GM23338 (cell line): ENCODE measurements around the gene MGLL. TPM values are rescaled to one million over a fixed set of nuclear protein-coding genes. Genes with fewer than 3 reads are reported as not detected.

ENCODE experiments used
- ATAC-seq: fragments of 200-7000 bp; cut with Tn5 transposase; 3 replicates; pipeline ENCODE4 v1.9.1; 2020
- DNase-seq: peaks from one replicate; pipeline ENCODE4 v3.0.0-alpha.2; 2015; ENCODE audit warnings: low spot score
- H2AFZ ChIP-seq: fragments of 200-600 bp; sonication (generic); 2 replicates; pipeline ENCODE4 v1.8.0; 2016; ENCODE audit warnings: antibody characterized with exemption, mild to moderate bottlenecking, moderate library complexity
- H3F3A ChIP-seq: fragments of 200-600 bp; sonication (generic); replicated peaks from 2 replicates; pipeline ENCODE4 v1.8.0; 2017; ENCODE audit warnings: antibody characterized with exemption, mixed run types, low read depth
- H3K27ac ChIP-seq: fragments of 200-600 bp; sonication (generic); 2 replicates; pipeline ENCODE4 v1.6.1; 2016; ENCODE audit warnings: low read depth
- H3K27me3 ChIP-seq: fragments of 200-600 bp; sonication (generic); 2 replicates; pipeline ENCODE4 v1.8.0; 2016; ENCODE audit warnings: mild to moderate bottlenecking, mixed run types, moderate library complexity; ENCODE audit not compliant: insufficient read depth
- H3K36me3 ChIP-seq: fragments of 200-600 bp; sonication (generic); 2 replicates; pipeline ENCODE4 v1.8.0; 2016; ENCODE audit warnings: mild to moderate bottlenecking; ENCODE audit not compliant: insufficient read depth
- H3K4me1 ChIP-seq: fragments of 200-600 bp; sonication (generic); 2 replicates; pipeline ENCODE4 v1.8.0; 2016; ENCODE audit warnings: mild to moderate bottlenecking, moderate library complexity; ENCODE audit not compliant: insufficient read depth
- H3K4me2 ChIP-seq: fragments of 200-600 bp; sonication (generic); 2 replicates; pipeline ENCODE4 v1.7.1; 2017; ENCODE audit warnings: mixed run types
- H3K4me3 ChIP-seq: fragments of 200-600 bp; sonication (generic); 2 replicates; pipeline ENCODE4 v1.6.1; 2016; ENCODE audit warnings: mixed run types
- H3K79me2 ChIP-seq: fragments of 200-600 bp; sonication (generic); replicated peaks from 2 replicates; pipeline ENCODE4 v1.8.0; 2017; ENCODE audit warnings: mild to moderate bottlenecking; ENCODE audit not compliant: insufficient read depth
- H3K9me2 ChIP-seq: fragments of 200-600 bp; sonication (generic); 2 replicates; pipeline ENCODE4 v1.8.0; 2017; ENCODE audit not compliant: insufficient read depth
- H4K20me1 ChIP-seq: fragments of 200-600 bp; sonication (generic); replicated peaks from 2 replicates; pipeline ENCODE4 v1.8.0; 2017; ENCODE audit warnings: mild to moderate bottlenecking; ENCODE audit not compliant: insufficient read depth
- H3K27ac Mint-ChIP-seq: 2 replicates; pipeline ENCODE4 v1.8.0; 2020; ENCODE audit warnings: inconsistent platforms, mild to moderate bottlenecking, moderate library complexity, mixed read lengths
- H3K27me3 Mint-ChIP-seq: 3 replicates; pipeline ENCODE4 v1.8.0; 2022; ENCODE audit warnings: low read depth, mild to moderate bottlenecking, moderate library complexity, mixed read lengths, inconsistent platforms; ENCODE audit not compliant: insufficient read depth, poor library complexity
- H3K36me3 Mint-ChIP-seq: 3 replicates; pipeline ENCODE4 v1.8.0; 2021; ENCODE audit warnings: low read depth, mild to moderate bottlenecking, inconsistent platforms, moderate library complexity, mixed read lengths
- H3K4me1 Mint-ChIP-seq: 3 replicates; pipeline ENCODE4 v1.8.0; 2020; ENCODE audit warnings: mild to moderate bottlenecking, inconsistent platforms, mixed read lengths
- H3K4me3 Mint-ChIP-seq: 3 replicates; pipeline ENCODE4 v1.8.0; 2021; ENCODE audit warnings: moderate library complexity, mild to moderate bottlenecking, inconsistent platforms, mixed read lengths
- H3K9me3 Mint-ChIP-seq: 3 replicates; pipeline ENCODE4 v1.8.0; 2020; ENCODE audit warnings: moderate library complexity, mild to moderate bottlenecking, inconsistent platforms, mixed read lengths
- CREB1 ChIP-seq: fragments of 250-450 bp; sonication (Bioruptor Pico); IDR thresholded peaks from 2 replicates; pipeline ENCODE4 v1.5.0; 2020; ENCODE audit warnings: low read depth, mild to moderate bottlenecking, moderate library complexity
- CTCF ChIP-seq, 2 experiments: fragments of 200-600 bp in 1 of 2; sonication (generic) in 1 of 2; conservative IDR thresholded peaks; 2 replicates each; pipeline versions ENCODE4 v1.5.1 to v1.6.1; 2016 to 2017; ENCODE audit warnings: antibody characterized with exemption in 2 of 2, low read depth in 2 of 2, mild to moderate bottlenecking in 2 of 2, moderate library complexity in 1 of 2
- ETS1 ChIP-seq: IDR thresholded peaks from 2 replicates; pipeline ENCODE4 v1.6.1; 2016; ENCODE audit warnings: antibody characterized with exemption
- EZH2 ChIP-seq: fragments of 200-600 bp; sonication (generic); IDR thresholded peaks from one replicate; pipeline ENCODE4 v1.8.0; 2017; ENCODE audit warnings: antibody characterized with exemption, mild to moderate bottlenecking, low read depth; ENCODE audit not compliant: unreplicated experiment
- EZH2phosphoT487 ChIP-seq: fragments of 200-600 bp; sonication (generic); IDR thresholded peaks from one replicate; pipeline ENCODE4 v1.8.1; 2018; ENCODE audit warnings: antibody characterized with exemption; ENCODE audit not compliant: unreplicated experiment
- JUNB ChIP-seq: IDR thresholded peaks from one replicate; pipeline ENCODE4 v1.6.1; 2016; ENCODE audit warnings: antibody characterized with exemption; ENCODE audit not compliant: unreplicated experiment
- NANOG ChIP-seq: IDR thresholded peaks from 2 replicates; pipeline ENCODE4 v1.6.1; 2016; ENCODE audit warnings: antibody characterized with exemption, borderline replicate concordance
- POLR2AphosphoS5 ChIP-seq: IDR thresholded peaks from 2 replicates; pipeline ENCODE4 v1.6.1; 2016; ENCODE audit warnings: antibody characterized with exemption, low read depth
- REST ChIP-seq: IDR thresholded peaks from one replicate; pipeline ENCODE4 v1.6.1; 2018; ENCODE audit warnings: antibody characterized with exemption; ENCODE audit not compliant: unreplicated experiment
- STAT1 ChIP-seq: IDR thresholded peaks from one replicate; pipeline ENCODE4 v1.6.1; 2016; ENCODE audit warnings: antibody characterized with exemption; ENCODE audit not compliant: unreplicated experiment
- ZNF114 ChIP-seq: fragments of 250-450 bp; sonication (Bioruptor Pico); IDR thresholded peaks from 2 replicates; pipeline ENCODE4 v1.5.0; 2020; ENCODE audit warnings: mild to moderate bottlenecking, moderate library complexity
- ZNF331 ChIP-seq: fragments of 250-450 bp; sonication (Bioruptor Pico); IDR thresholded peaks from 2 replicates; pipeline ENCODE4 v1.5.0; 2020; ENCODE audit warnings: low read depth, mild to moderate bottlenecking, moderate library complexity
- polyA plus RNA-seq: library from polyadenylated mRNA; unstranded; fragments of >200 nt; fragmentation: Nextera tagmentation; extraction: Ambion mirVana; gene quantifications from 2 replicates; pipeline ENCODE4 v1.2.1, GENCODE V29; 2016
- total RNA-seq: library from RNA; depleted of rRNA; stranded (reverse); fragments of >200 nt; shearing (Covaris generic); gene quantifications from 2 replicates; pipeline ENCODE4 v1.2.3, GENCODE V29; 2014
- TF ChIP-seq, protein P1 (sequence below): fragments of 250-450 bp; sonication (Bioruptor Pico); IDR thresholded peaks from 2 replicates; pipeline ENCODE4 v1.5.0; 2020; ENCODE audit warnings: mild to moderate bottlenecking, moderate library complexity

MGLL gene
- total and polyA plus RNA-seq, 2 experiments from 2014 or later = 0.71 to 0.83 TPM

DNA sequence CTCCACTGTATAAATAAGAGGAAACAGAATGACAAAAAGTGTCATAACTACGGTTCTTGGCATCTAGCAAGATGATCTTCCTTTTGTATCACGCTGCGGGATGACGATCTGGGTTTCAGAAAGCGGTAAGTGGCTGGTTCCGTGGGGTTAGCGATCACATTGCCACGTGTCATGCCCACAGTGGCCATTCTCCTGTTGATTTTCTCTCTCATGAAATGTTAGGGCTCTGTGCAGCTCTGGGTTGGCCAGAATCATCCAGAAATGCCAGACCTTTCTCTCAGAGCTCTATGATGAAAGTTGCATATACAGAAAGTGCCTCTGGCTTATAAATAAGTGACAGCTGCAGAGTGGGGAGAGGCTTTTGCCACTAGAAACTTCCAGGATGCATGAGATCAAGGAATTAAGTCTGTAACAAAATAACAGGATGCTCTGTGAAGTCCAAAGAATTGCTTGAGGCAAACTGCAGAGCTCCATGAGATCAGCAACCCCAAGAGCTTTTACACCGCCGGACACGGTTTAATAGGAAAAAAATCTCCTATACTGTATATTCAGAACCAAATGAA, 78.0 kb downstream of the MGLL start:
- no peaks in the 10 kb centered on the region for H3F3A ChIP-seq
- no peaks in the 10 kb centered on the region for H3K27me3 ChIP-seq
- no peak overlapping the region; the same call in 1 of the 2 replicates for H2AFZ ChIP-seq
- peaks cover 10% of the 10 kb centered on the region for H3K27me3 Mint-ChIP-seq
- H3K9me2 ChIP-seq = no peaks in the 10 kb centered on the region
- no peaks in the 10 kb centered on the region for H3K36me3 ChIP-seq
- TF ChIP-seq JUNB (no peak), POLR2AphosphoS5 (no peak), EZH2 (no peak), STAT1 (no peak), REST (no peak), EZH2phosphoT487 (no peak), ZNF114 (CRISPR knock-in tag) (no peak), CTCF (conservative IDR thresholded peaks at IDR 0.05; ENCODE audit: low read depth in 2 of 2) (no peak), CREB1 (CRISPR knock-in tag) (no peak), ETS1 (no peak), ZNF331 (CRISPR knock-in tag) (no peak), NANOG (no peak)
- TF ChIP-seq, protein P1, sequence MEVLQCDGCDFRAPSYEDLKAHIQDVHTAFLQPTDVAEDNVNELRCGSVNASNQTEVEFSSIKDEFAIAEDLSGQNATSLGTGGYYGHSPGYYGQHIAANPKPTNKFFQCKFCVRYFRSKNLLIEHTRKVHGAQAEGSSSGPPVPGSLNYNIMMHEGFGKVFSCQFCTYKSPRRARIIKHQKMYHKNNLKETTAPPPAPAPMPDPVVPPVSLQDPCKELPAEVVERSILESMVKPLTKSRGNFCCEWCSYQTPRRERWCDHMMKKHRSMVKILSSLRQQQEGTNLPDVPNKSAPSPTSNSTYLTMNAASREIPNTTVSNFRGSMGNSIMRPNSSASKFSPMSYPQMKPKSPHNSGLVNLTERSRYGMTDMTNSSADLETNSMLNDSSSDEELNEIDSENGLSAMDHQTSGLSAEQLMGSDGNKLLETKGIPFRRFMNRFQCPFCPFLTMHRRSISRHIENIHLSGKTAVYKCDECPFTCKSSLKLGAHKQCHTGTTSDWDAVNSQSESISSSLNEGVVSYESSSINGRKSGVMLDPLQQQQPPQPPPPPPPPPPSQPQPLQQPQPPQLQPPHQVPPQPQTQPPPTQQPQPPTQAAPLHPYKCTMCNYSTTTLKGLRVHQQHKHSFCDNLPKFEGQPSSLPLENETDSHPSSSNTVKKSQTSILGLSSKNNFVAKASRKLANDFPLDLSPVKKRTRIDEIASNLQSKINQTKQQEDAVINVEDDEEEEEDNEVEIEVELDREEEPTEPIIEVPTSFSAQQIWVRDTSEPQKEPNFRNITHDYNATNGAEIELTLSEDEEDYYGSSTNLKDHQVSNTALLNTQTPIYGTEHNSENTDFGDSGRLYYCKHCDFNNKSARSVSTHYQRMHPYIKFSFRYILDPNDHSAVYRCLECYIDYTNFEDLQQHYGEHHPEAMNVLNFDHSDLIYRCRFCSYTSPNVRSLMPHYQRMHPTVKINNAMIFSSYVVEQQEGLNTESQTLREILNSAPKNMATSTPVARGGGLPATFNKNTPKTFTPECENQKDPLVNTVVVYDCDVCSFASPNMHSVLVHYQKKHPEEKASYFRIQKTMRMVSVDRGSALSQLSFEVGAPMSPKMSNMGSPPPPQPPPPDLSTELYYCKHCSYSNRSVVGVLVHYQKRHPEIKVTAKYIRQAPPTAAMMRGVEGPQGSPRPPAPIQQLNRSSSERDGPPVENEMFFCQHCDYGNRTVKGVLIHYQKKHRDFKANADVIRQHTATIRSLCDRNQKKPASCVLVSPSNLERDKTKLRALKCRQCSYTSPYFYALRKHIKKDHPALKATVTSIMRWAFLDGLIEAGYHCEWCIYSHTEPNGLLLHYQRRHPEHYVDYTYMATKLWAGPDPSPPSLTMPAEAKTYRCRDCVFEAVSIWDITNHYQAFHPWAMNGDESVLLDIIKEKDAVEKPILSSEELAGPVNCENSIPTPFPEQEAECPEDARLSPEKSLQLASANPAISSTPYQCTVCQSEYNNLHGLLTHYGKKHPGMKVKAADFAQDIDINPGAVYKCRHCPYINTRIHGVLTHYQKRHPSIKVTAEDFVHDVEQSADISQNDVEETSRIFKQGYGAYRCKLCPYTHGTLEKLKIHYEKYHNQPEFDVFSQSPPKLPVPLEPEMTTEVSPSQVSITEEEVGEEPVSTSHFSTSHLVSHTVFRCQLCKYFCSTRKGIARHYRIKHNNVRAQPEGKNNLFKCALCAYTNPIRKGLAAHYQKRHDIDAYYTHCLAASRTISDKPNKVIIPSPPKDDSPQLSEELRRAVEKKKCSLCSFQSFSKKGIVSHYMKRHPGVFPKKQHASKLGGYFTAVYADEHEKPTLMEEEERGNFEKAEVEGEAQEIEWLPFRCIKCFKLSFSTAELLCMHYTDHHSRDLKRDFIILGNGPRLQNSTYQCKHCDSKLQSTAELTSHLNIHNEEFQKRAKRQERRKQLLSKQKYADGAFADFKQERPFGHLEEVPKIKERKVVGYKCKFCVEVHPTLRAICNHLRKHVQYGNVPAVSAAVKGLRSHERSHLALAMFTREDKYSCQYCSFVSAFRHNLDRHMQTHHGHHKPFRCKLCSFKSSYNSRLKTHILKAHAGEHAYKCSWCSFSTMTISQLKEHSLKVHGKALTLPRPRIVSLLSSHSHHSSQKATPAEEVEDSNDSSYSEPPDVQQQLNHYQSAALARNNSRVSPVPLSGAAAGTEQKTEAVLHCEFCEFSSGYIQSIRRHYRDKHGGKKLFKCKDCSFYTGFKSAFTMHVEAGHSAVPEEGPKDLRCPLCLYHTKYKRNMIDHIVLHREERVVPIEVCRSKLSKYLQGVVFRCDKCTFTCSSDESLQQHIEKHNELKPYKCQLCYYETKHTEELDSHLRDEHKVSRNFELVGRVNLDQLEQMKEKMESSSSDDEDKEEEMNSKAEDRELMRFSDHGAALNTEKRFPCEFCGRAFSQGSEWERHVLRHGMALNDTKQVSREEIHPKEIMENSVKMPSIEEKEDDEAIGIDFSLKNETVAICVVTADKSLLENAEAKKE (CRISPR knock-in tag) = no peak
- H3K4me1 ChIP-seq = no peaks in the 10 kb centered on the region
- DNase-seq (no peak), ATAC-seq (no peak)
- peaks cover 6% of the 10 kb centered on the region for H3K4me1 Mint-ChIP-seq
- H3K27ac ChIP-seq = no peak overlapping the region
- no peak overlapping the region for H3K4me2 ChIP-seq
- H4K20me1 ChIP-seq = no peaks in the 10 kb centered on the region
- H3K4me3 ChIP-seq = no peak overlapping the region
- no peaks in the 10 kb centered on the region; the same call in 2 of the 3 replicates for H3K9me3 Mint-ChIP-seq
- H3K4me3 Mint-ChIP-seq = no peak overlapping the region
- H3K36me3 Mint-ChIP-seq = no peaks in the 10 kb centered on the region
- no peaks in the 10 kb centered on the region for H3K79me2 ChIP-seq
- no peak overlapping the region for H3K27ac Mint-ChIP-seq
